H9 (cell line): ENCODE data around the gene DCTPP1. TPM values are rescaled to one million over a fixed set of nuclear protein-coding genes. Genes with fewer than 3 reads are reported as not detected.

ENCODE experiments used
- DNase-seq: peaks from one replicate; pipeline ENCODE4 v3.0.0-alpha.2; 2017
- H2AFZ ChIP-seq: one replicate; pipeline ENCODE4 v1.6.1; 2013; ENCODE audit warnings: mild to moderate bottlenecking, low read length, control low read depth, moderate library complexity
- H2AK5ac ChIP-seq: 2 replicates; pipeline ENCODE4 v1.6.1; 2013; ENCODE audit warnings: low read length, control low read depth, mixed read lengths; ENCODE audit not compliant: insufficient read length
- H2BK120ac ChIP-seq: one replicate; pipeline ENCODE4 v1.6.1; 2013; ENCODE audit warnings: low read depth, mild to moderate bottlenecking, low read length, control low read depth, inconsistent platforms; ENCODE audit not compliant: poor library complexity, severe bottlenecking
- H2BK12ac ChIP-seq: 2 replicates; pipeline ENCODE4 v1.6.1; 2013; ENCODE audit warnings: low read length, control low read depth, mixed read lengths, low read depth; ENCODE audit not compliant: insufficient read length
- H2BK15ac ChIP-seq: 2 replicates; pipeline ENCODE4 v1.6.1; 2013; ENCODE audit warnings: low read depth, low read length, control low read depth
- H2BK20ac ChIP-seq: one replicate; pipeline ENCODE4 v1.6.1; 2013; ENCODE audit warnings: low read depth, mild to moderate bottlenecking, low read length, control low read depth, inconsistent platforms; ENCODE audit not compliant: poor library complexity, severe bottlenecking
- H2BK5ac ChIP-seq: 2 replicates; pipeline ENCODE4 v1.6.1; 2013; ENCODE audit warnings: low read length, control low read depth, mixed read lengths; ENCODE audit not compliant: insufficient read length
- H3K14ac ChIP-seq: 2 replicates; pipeline ENCODE4 v1.6.1; 2013; ENCODE audit warnings: low read length, control low read depth; ENCODE audit not compliant: insufficient read depth
- H3K18ac ChIP-seq: 2 replicates; pipeline ENCODE4 v1.6.1; 2013; ENCODE audit warnings: low read depth, mild to moderate bottlenecking, mixed read lengths, low read length, control low read depth; ENCODE audit not compliant: insufficient read length
- H3K23ac ChIP-seq: 2 replicates; pipeline ENCODE4 v1.6.1; 2013; ENCODE audit warnings: low read length, control low read depth, mixed read lengths, low read depth; ENCODE audit not compliant: insufficient read length
- H3K23me2 ChIP-seq: 2 replicates; pipeline ENCODE4 v1.6.1; 2013; ENCODE audit warnings: low read depth, mild to moderate bottlenecking, mixed read lengths, low read length, control low read depth; ENCODE audit not compliant: insufficient read length, poor library complexity, severe bottlenecking
- H3K27ac ChIP-seq: 2 replicates; pipeline ENCODE4 v1.5.1; 2013; ENCODE audit warnings: low read length, control low read depth, mixed read lengths, low read depth; ENCODE audit not compliant: insufficient read length
- H3K27me3 ChIP-seq: 2 replicates; pipeline ENCODE4 v1.6.1; 2013; ENCODE audit warnings: low read length, control low read depth, inconsistent platforms; ENCODE audit not compliant: insufficient read depth
- H3K4ac ChIP-seq: 2 replicates; pipeline ENCODE4 v1.6.1; 2013; ENCODE audit warnings: low read depth, mild to moderate bottlenecking, control low read depth, inconsistent platforms, low read length, moderate library complexity
- H3K4me1 ChIP-seq: 2 replicates; pipeline ENCODE4 v1.6.1; 2013; ENCODE audit warnings: low read length, control low read depth, inconsistent platforms; ENCODE audit not compliant: insufficient read depth
- H3K4me2 ChIP-seq: 2 replicates; pipeline ENCODE4 v1.6.1; 2013; ENCODE audit warnings: low read length, control low read depth, mixed read lengths; ENCODE audit not compliant: insufficient read length, insufficient read depth
- H3K56ac ChIP-seq: 2 replicates; pipeline ENCODE4 v1.6.1; 2013; ENCODE audit warnings: low read depth, mild to moderate bottlenecking, mixed read lengths, low read length, control low read depth; ENCODE audit not compliant: insufficient read length
- H3K79me1 ChIP-seq: 2 replicates; pipeline ENCODE4 v1.6.1; 2013; ENCODE audit warnings: low read depth, mild to moderate bottlenecking, moderate library complexity, low read length, control low read depth, inconsistent platforms; ENCODE audit not compliant: insufficient read depth, poor library complexity, severe bottlenecking
- H3K79me2 ChIP-seq: 2 replicates; pipeline ENCODE4 v1.6.1; 2013; ENCODE audit warnings: low read length, control low read depth, inconsistent platforms; ENCODE audit not compliant: insufficient read depth
- H3K9ac ChIP-seq: 2 replicates; pipeline ENCODE4 v1.6.1; 2013; ENCODE audit warnings: low read length, control low read depth, mixed read lengths; ENCODE audit not compliant: insufficient read length; ENCODE audit errors: extremely low read depth
- H3K9me3 ChIP-seq: one replicate; pipeline ENCODE4 v1.6.1; 2013; ENCODE audit warnings: low read depth, low read length, inconsistent platforms; ENCODE audit not compliant: control insufficient read depth
- H3T11ph ChIP-seq: one replicate; pipeline ENCODE4 v1.6.1; 2013; ENCODE audit warnings: mild to moderate bottlenecking, low read length, control low read depth, inconsistent platforms
- H4K20me1 ChIP-seq: one replicate; pipeline ENCODE4 v1.6.1; 2013; ENCODE audit not compliant: control insufficient read depth, insufficient read length, insufficient read depth
- H4K5ac ChIP-seq: 2 replicates; pipeline ENCODE4 v1.6.1; 2013; ENCODE audit warnings: low read depth, mild to moderate bottlenecking, mixed read lengths, low read length, control low read depth; ENCODE audit not compliant: insufficient read length
- H4K8ac ChIP-seq: replicated peaks from 2 replicates; pipeline ENCODE4 v1.6.1; 2013; ENCODE audit warnings: low read length, control low read depth, mixed read lengths, low read depth; ENCODE audit not compliant: insufficient read length
- H4K91ac ChIP-seq: 2 replicates; pipeline ENCODE4 v1.6.1; 2013; ENCODE audit warnings: low read depth, mild to moderate bottlenecking, moderate library complexity, mixed read lengths, low read length, control low read depth; ENCODE audit not compliant: insufficient read length
- H3K27ac Mint-ChIP-seq, 3 experiments: 2 replicates in 2 of 3; 3 replicates in 1 of 3; pipeline ENCODE4 v1.8.0; 2020 to 2021; ENCODE audit warnings: mixed read lengths in 3 of 3, mild to moderate bottlenecking in 1 of 3, moderate library complexity in 1 of 3
- H3K27me3 Mint-ChIP-seq: 2 replicates; pipeline ENCODE4 v1.8.0; 2021; ENCODE audit warnings: low read depth, mild to moderate bottlenecking, moderate library complexity, mixed read lengths
- H3K36me3 Mint-ChIP-seq, 3 experiments: 2 replicates in 2 of 3; 3 replicates in 1 of 3; pipeline ENCODE4 v1.8.0; 2020 to 2021; ENCODE audit warnings: low read depth in 3 of 3, mixed read lengths in 3 of 3; ENCODE audit not compliant: insufficient read depth in 1 of 3
- H3K4me1 Mint-ChIP-seq, 2 experiments: 2 replicates each; pipeline ENCODE4 v1.8.0; 2020; ENCODE audit warnings: mixed read lengths in 2 of 2
- H3K4me3 Mint-ChIP-seq, 2 experiments: 2 replicates in 1 of 2; 3 replicates in 1 of 2; pipeline ENCODE4 v1.8.0; 2020 to 2021; ENCODE audit warnings: mild to moderate bottlenecking in 2 of 2, mixed read lengths in 2 of 2, moderate library complexity in 1 of 2
- H3K9me3 Mint-ChIP-seq, 2 experiments: 2 replicates in 1 of 2; 3 replicates in 1 of 2; pipeline ENCODE4 v1.8.0; 2020; ENCODE audit warnings: mild to moderate bottlenecking in 2 of 2, mixed read lengths in 2 of 2, moderate library complexity in 1 of 2
- WGBS: extraction: QIAGEN DNeasy Blood & Tissue Kit; methylation state at CpG from one replicate; pipeline ENCODE4 v1.1.7; 2013; ENCODE audit warnings: missing lambda C conversion rate, low lambda C conversion rate, mixed read lengths; ENCODE audit not compliant: insufficient read length; ENCODE audit errors: extremely low coverage; 5-methylcytosine and 5-hydroxymethylcytosine counted together
- total RNA-seq: library from RNA; stranded (reverse); gene quantifications from 2 replicates; pipeline ENCODE4 v1.2.1, GENCODE V29; 2021
- TF ChIP-seq, protein P1 (sequence below): fragments of 200-600 bp; sonication (generic); conservative IDR thresholded peaks from 3 replicates; pipeline ENCODE4 v1.8.0; 2021; ENCODE audit warnings: antibody characterized with exemption, mild to moderate bottlenecking

DCTPP1 gene
- total RNA-seq, 1 experiment from 2014 or later, result 78.3 TPM

DNA sequence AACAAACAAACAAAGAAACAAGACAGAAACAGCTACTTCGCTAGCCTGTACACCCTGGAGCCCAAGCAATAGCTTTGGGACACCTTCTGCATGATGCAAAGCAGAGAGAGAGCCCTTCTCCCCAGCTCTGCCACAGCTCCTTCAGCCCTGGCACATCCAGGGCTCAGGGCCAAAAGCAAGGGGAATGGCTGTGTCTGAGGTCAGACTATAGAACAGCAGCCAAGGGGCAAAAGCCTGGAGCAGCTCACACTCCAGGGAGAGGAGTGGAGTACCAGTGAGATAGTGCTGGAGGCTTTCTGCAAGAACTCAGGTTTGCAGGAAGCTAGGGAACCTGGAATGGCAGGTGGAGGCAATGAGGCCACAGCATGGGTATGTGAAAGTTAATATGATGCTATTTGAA is 27.4 kb upstream of the DCTPP1 start:
- Histone ChIP-seq H3K9me3 (no peaks in the 10 kb centered on the region), H3K23me2 (peaks cover 2% of the 10 kb centered on the region), H4K5ac (no peak overlapping the region), H3K4ac (no peak overlapping the region), H3K79me2 (no peaks in the 10 kb centered on the region), H2BK20ac (no peak overlapping the region), H3K27ac (no peak overlapping the region), H2AFZ (no peak overlapping the region), H3K79me1 (no peaks in the 10 kb centered on the region), H2BK5ac (no peak overlapping the region), H3K56ac (no peak overlapping the region), H2BK15ac (no peak overlapping the region), H3K27me3 (no peaks in the 10 kb centered on the region), H3K4me1 (no peaks in the 10 kb centered on the region), H4K91ac (no peak overlapping the region), H3K4me2 (no peak overlapping the region), H3K9ac (no peak overlapping the region), H4K8ac (no peak overlapping the region), H2AK5ac (no peak overlapping the region), H3K23ac (no peak overlapping the region), H3K14ac (no peak overlapping the region), H2BK120ac (no peak overlapping the region), H4K20me1 (no peaks in the 10 kb centered on the region), H2BK12ac (no peak overlapping the region), H3K18ac (no peak overlapping the region), H3T11ph (no peak overlapping the region)
- H3K9me3 Mint-ChIP-seq, result no peaks in the 10 kb centered on the region
- TF ChIP-seq, protein P1, sequence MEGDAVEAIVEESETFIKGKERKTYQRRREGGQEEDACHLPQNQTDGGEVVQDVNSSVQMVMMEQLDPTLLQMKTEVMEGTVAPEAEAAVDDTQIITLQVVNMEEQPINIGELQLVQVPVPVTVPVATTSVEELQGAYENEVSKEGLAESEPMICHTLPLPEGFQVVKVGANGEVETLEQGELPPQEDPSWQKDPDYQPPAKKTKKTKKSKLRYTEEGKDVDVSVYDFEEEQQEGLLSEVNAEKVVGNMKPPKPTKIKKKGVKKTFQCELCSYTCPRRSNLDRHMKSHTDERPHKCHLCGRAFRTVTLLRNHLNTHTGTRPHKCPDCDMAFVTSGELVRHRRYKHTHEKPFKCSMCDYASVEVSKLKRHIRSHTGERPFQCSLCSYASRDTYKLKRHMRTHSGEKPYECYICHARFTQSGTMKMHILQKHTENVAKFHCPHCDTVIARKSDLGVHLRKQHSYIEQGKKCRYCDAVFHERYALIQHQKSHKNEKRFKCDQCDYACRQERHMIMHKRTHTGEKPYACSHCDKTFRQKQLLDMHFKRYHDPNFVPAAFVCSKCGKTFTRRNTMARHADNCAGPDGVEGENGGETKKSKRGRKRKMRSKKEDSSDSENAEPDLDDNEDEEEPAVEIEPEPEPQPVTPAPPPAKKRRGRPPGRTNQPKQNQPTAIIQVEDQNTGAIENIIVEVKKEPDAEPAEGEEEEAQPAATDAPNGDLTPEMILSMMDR, result no peak
- H3K4me1 Mint-ChIP-seq, result peaks cover 0 to 6% of the 10 kb centered on the region in 2 experiments; a peak in 1 of 4 replicates
- peaks cover 7% of the 10 kb centered on the region for H3K27me3 Mint-ChIP-seq
- no peak overlapping the region for H3K27ac Mint-ChIP-seq
- H3K4me3 Mint-ChIP-seq, result no peak overlapping the region
- no CpG with 5 or more reads among the region's 1 CpG for WGBS
- no peaks in the 10 kb centered on the region for H3K36me3 Mint-ChIP-seq
- DNase-seq, result no peak
